Progenitor cell of endocrine pancreas (in vitro differentiated cells): ENCODE data around the gene PAX3. TPM values are rescaled to one million over a fixed set of nuclear protein-coding genes. Genes with fewer than 3 reads are reported as not detected.

Source experiments
- DNase-seq: peaks from one replicate; pipeline ENCODE4 v3.0.0; 2021; ENCODE audit warnings: low spot score; ENCODE audit not compliant: unreplicated experiment
- H3K27ac Mint-ChIP-seq: 2 replicates; pipeline ENCODE4 v1.8.0; 2021; ENCODE audit warnings: mild to moderate bottlenecking, moderate library complexity, mixed read lengths
- H3K27me3 Mint-ChIP-seq: 2 replicates; pipeline ENCODE4 v1.8.0; 2021; ENCODE audit warnings: mixed read lengths
- H3K36me3 Mint-ChIP-seq: 2 replicates; pipeline ENCODE4 v1.8.0; 2022; ENCODE audit warnings: mixed read lengths; ENCODE audit not compliant: insufficient read depth
- H3K4me1 Mint-ChIP-seq: 2 replicates; pipeline ENCODE4 v1.8.0; 2021; ENCODE audit warnings: low read depth, mixed read lengths
- H3K4me3 Mint-ChIP-seq: 2 replicates; pipeline ENCODE4 v1.8.0; 2021; ENCODE audit warnings: low read depth, mild to moderate bottlenecking, moderate library complexity, mixed read lengths
- H3K9me3 Mint-ChIP-seq: 2 replicates; pipeline ENCODE4 v1.8.0; 2021; ENCODE audit warnings: low read depth, mixed read lengths
- CTCF ChIP-seq: fragments of 200-600 bp; sonication (generic); IDR thresholded peaks from one replicate; pipeline ENCODE4 v1.5.0; 2021; ENCODE audit warnings: antibody characterized with exemption, mild to moderate bottlenecking; ENCODE audit not compliant: unreplicated experiment
- total RNA-seq: library from RNA; stranded (reverse); gene quantifications from 2 replicates; pipeline ENCODE4 v1.2.1, GENCODE V29; 2021

The PAX3 gene
- total RNA-seq, 1 donor from 2014 or later: not detected

GRCh38 chr2:222208010-222208690, 90.6 kb downstream of the PAX3 start:
- Mint-ChIP-seq H3K27me3 (peaks cover 57% of the 10 kb centered on the region), H3K4me1 (no peaks in the 10 kb centered on the region), H3K9me3 (no peaks in the 10 kb centered on the region), H3K27ac (no peak overlapping the region), H3K4me3 (no peak overlapping the region), H3K36me3 (no peaks in the 10 kb centered on the region)
- TF ChIP-seq CTCF: no peak
- no peak for DNase-seq

- Mint-ChIP-seq H3K4me1 (no peaks in the 10 kb centered on the region), H3K27me3 (peaks cover 52% of the 10 kb centered on the region), H3K36me3 (no peaks in the 10 kb centered on the region), H3K27ac (no peak overlapping the region), H3K4me3 (no peak overlapping the region), H3K9me3 (no peaks in the 10 kb centered on the region)
- TF ChIP-seq CTCF: no peak
- no peak for DNase-seq
These were observed 93.7 kb downstream of the PAX3 start for GRCh38 chr2:222205136-222205535.

- peaks cover 44% of the 10 kb centered on the region for H3K27me3 Mint-ChIP-seq
- no peak for TF ChIP-seq CTCF
- no peaks in the 10 kb centered on the region for H3K9me3 Mint-ChIP-seq
- H3K4me3 Mint-ChIP-seq: no peak overlapping the region
- H3K36me3 Mint-ChIP-seq: no peaks in the 10 kb centered on the region
- H3K4me1 Mint-ChIP-seq: peaks cover 4% of the 10 kb centered on the region
- no peak overlapping the region for H3K27ac Mint-ChIP-seq
- no peak for DNase-seq
These were observed 95.8 kb downstream of the PAX3 start for GRCh38 chr2:222203041-222203440.

- no peak overlapping the region for H3K4me3 Mint-ChIP-seq
- peaks cover 52% of the 10 kb centered on the region for H3K27me3 Mint-ChIP-seq
- no peak for TF ChIP-seq CTCF
- no peaks in the 10 kb centered on the region for H3K9me3 Mint-ChIP-seq
- peaks cover 8% of the 10 kb centered on the region for H3K4me1 Mint-ChIP-seq
- no peak for DNase-seq
- H3K36me3 Mint-ChIP-seq: no peaks in the 10 kb centered on the region
- no peak overlapping the region for H3K27ac Mint-ChIP-seq
These were observed 102.6 kb downstream of the PAX3 start for GRCh38 chr2:222196159-222196558.

GRCh38 chr2:222194669-222195068, 104.1 kb downstream of the PAX3 start:
- H3K27me3 Mint-ChIP-seq: peaks cover 61% of the 10 kb centered on the region
- no peak for DNase-seq
- no peaks in the 10 kb centered on the region for H3K36me3 Mint-ChIP-seq
- H3K4me3 Mint-ChIP-seq: no peak overlapping the region
- TF ChIP-seq CTCF: no peak
- H3K27ac Mint-ChIP-seq: no peak overlapping the region
- peaks cover 8% of the 10 kb centered on the region for H3K4me1 Mint-ChIP-seq
- H3K9me3 Mint-ChIP-seq: no peaks in the 10 kb centered on the region
